HepG2 (cell line): Measurements from ENCODE around the gene ERMAP. TPM values are rescaled to one million over a fixed set of nuclear protein-coding genes. Genes with fewer than 3 reads are reported as not detected.
A peak's percentile ranks its signal among the peaks of the same experiment; 100 is the strongest.

Source experiments
- ATAC-seq: fragments of 200-7000 bp; cut with Tn5 transposase; 3 replicates; pipeline ENCODE4 v1.9.1; 2020; ENCODE audit warnings: mild to moderate bottlenecking, moderate library complexity
- BruUV-seq: library from RNA; stranded (reverse); fragments of 400-500 nt; replicated peaks from 2 replicates; lab custom pipeline; 2021; lab: Mats Ljungman, UMichigan
- CTCF ChIA-PET: fragments of 300-600 bp; formaldehyde crosslinking; extraction: SDS; loops from one replicate; lab custom pipeline; 2021; ENCODE audit warnings: low total read pairs, inconsistent platforms, low intra/inter-chr PET ratio; lab: Yijun Ruan, JAX
- POLR2A ChIA-PET: fragments of 350-600 bp; sonication (Branson Sonifier 250); formaldehyde crosslinking; loops from one replicate; lab custom pipeline; 2020; ENCODE audit warnings: antibody characterized with exemption, inconsistent platforms; lab: Yijun Ruan, JAX
- DNase-seq: peaks from one replicate; pipeline ENCODE4 v3.0.0-alpha.2; 2015; ENCODE audit warnings: low spot score
- FAIRE-seq: peaks from 3 replicates; lab custom pipeline; 2011; peaks lifted over from hg19 to GRCh38; lab: Jason Lieb, UNC
- H2AFZ ChIP-seq: one replicate; pipeline ENCODE4 v1.6.1; 2011; ENCODE audit warnings: low read length, inconsistent platforms
- H3K27ac ChIP-seq: fragments of 300-600 bp; 3 replicates; pipeline ENCODE4 v1.8.0; 2011; ENCODE audit warnings: mixed run types, mild to moderate bottlenecking, mixed read lengths, low read length, inconsistent platforms; ENCODE audit not compliant: insufficient read depth; ENCODE audit errors: extremely low read length
- H3K27me3 ChIP-seq, 2 experiments: fragments of 200-600 bp in 1 of 2; 2 replicates in 1 of 2; 3 replicates in 1 of 2; pipeline versions ENCODE4 v1.6.0 to v1.8.0; 2011; ENCODE audit warnings: low read length in 2 of 2, mild to moderate bottlenecking in 2 of 2, moderate library complexity in 2 of 2, inconsistent platforms in 1 of 2; ENCODE audit not compliant: insufficient read depth in 2 of 2, control insufficient read depth in 1 of 2
- H3K36me3 ChIP-seq, 2 experiments: fragments of 200-600 bp in 1 of 2; replicated peaks in 1 of 2; 2 replicates in 1 of 2; 3 replicates in 1 of 2; pipeline versions ENCODE4 v1.5.1 to v1.8.0; 2011; ENCODE audit warnings: low read length in 2 of 2, inconsistent platforms in 1 of 2; ENCODE audit not compliant: insufficient read depth in 2 of 2, control insufficient read depth in 1 of 2
- H3K4me1 ChIP-seq: 2 replicates; pipeline ENCODE4 v1.5.1; 2012; ENCODE audit warnings: low read length, inconsistent platforms; ENCODE audit not compliant: insufficient read depth
- H3K4me2 ChIP-seq: 2 replicates; pipeline ENCODE4 v1.6.0; 2011; ENCODE audit warnings: low read depth, low read length, inconsistent platforms
- H3K4me3 ChIP-seq, 3 experiments: fragments of 200-600 bp in 1 of 3; sonication (generic), shearing (Covaris generic) in 1 of 3; replicated peaks in 1 of 3; 2 replicates each; pipeline ENCODE4 v1.5.1; 2011 to 2016; ENCODE audit warnings: low read length in 3 of 3, inconsistent platforms in 2 of 3, low read depth in 2 of 3, mild to moderate bottlenecking in 2 of 3, control low read depth in 1 of 3, mixed read lengths in 1 of 3; ENCODE audit not compliant: insufficient read depth in 1 of 3
- H3K79me2 ChIP-seq: one replicate; pipeline ENCODE4 v1.6.1; 2011; ENCODE audit warnings: low read length, inconsistent platforms; ENCODE audit not compliant: insufficient read depth
- H3K9ac ChIP-seq: 2 replicates; pipeline ENCODE4 v1.6.0; 2011; ENCODE audit warnings: mild to moderate bottlenecking, low read depth, low read length, inconsistent platforms; ENCODE audit not compliant: insufficient read depth
- H3K9me3 ChIP-seq: 2 replicates; pipeline ENCODE4 v1.5.1; 2012; ENCODE audit warnings: mild to moderate bottlenecking, low read length
- H4K20me1 ChIP-seq: 2 replicates; pipeline ENCODE4 v1.6.0; 2011; ENCODE audit warnings: inconsistent platforms, mild to moderate bottlenecking, low read length, moderate library complexity; ENCODE audit not compliant: insufficient read depth
- BHLHE40 ChIP-seq: IDR thresholded peaks from 2 replicates; pipeline ENCODE4 v1.6.1; 2011; ENCODE audit warnings: low read length, improper control_type of control experiment
- EEA1 ChIP-seq: sonication (generic); formaldehyde crosslinking; IDR thresholded peaks from 2 replicates; pipeline ENCODE4 v1.5.1; 2020; ENCODE audit warnings: mild to moderate bottlenecking, missing genetic modification reagents, borderline replicate concordance
- NRL ChIP-seq: sonication (generic); formaldehyde crosslinking; IDR thresholded peaks from 2 replicates; pipeline ENCODE4 v1.5.0; 2020; ENCODE audit warnings: missing genetic modification reagents, mild to moderate bottlenecking, moderate library complexity, borderline replicate concordance
- TBX2 ChIP-seq: sonication (generic); formaldehyde crosslinking; IDR thresholded peaks from 2 replicates; pipeline ENCODE4 v1.5.0; 2020; ENCODE audit warnings: missing genetic modification reagents, mild to moderate bottlenecking, borderline replicate concordance
- ZNF20 ChIP-seq: sonication (generic); formaldehyde crosslinking; IDR thresholded peaks from 2 replicates; pipeline ENCODE4 v1.4.0; 2020; ENCODE audit warnings: mild to moderate bottlenecking, moderate library complexity, missing genetic modification reagents
- ZNF230 ChIP-seq: sonication (generic); formaldehyde crosslinking; IDR thresholded peaks from 2 replicates; pipeline ENCODE4 v1.4.0; 2020; ENCODE audit warnings: mild to moderate bottlenecking, missing genetic modification reagents
- ZNF746 ChIP-seq: sonication (generic); formaldehyde crosslinking; IDR thresholded peaks from 2 replicates; pipeline ENCODE4 v1.8.0; 2022; ENCODE audit warnings: mild to moderate bottlenecking, missing genetic modification reagents
- ZNF777 ChIP-seq: sonication (generic); formaldehyde crosslinking; IDR thresholded peaks from 2 replicates; pipeline ENCODE4 v1.4.0; 2020; ENCODE audit warnings: missing genetic modification reagents
- ZSCAN5A ChIP-seq: sonication (generic); formaldehyde crosslinking; IDR thresholded peaks from 2 replicates; pipeline ENCODE4 v1.8.0; 2022; ENCODE audit warnings: mild to moderate bottlenecking, missing genetic modification reagents, borderline replicate concordance
- WGBS: methylation state at CpG from one replicate; pipeline ENCODE4 v1.1.6; 2017; ENCODE audit warnings: low lambda C conversion rate; 5-methylcytosine and 5-hydroxymethylcytosine counted together
- in situ Hi-C: cut with HindIII; loops from 2 replicates; pipeline ENCODE4 v1.10.0; 2017; ENCODE audit warnings: low pct_unique_long_range_greater_than_20kb; ENCODE audit not compliant: extremely low pct_ligation_motif_present
- intact Hi-C: fragments of 100-400 bp; cut with micrococcal nuclease; formaldehyde crosslinking; loops from one replicate; pipeline ENCODE4 v1.10.0; 2022; ENCODE audit not compliant: unreplicated experiment
- polyA plus RNA-seq, 8 experiments: library from polyadenylated mRNA; depleted of rRNA in 3 of 8; stranded (reverse) in 7 of 8; unstranded in 1 of 8; fragments of >200 nt; fragmentation: Illumina TruSeq in 4 of 8; extraction: Trizol in 4 of 8; gene quantifications; 2 replicates each; pipeline versions ENCODE4 v1.2.1 to v1.2.3, GENCODE V29; 2011 to 2016; ENCODE audit warnings: low read depth in 4 of 8, missing spikeins in 1 of 8, mixed read lengths in 1 of 8; ENCODE audit not compliant: insufficient read depth in 1 of 8
- total RNA-seq, 5 experiments: library from RNA; depleted of rRNA; stranded (reverse); fragments of >200 nt; fragmentation: Illumina TruSeq; extraction: Trizol; gene quantifications; 2 replicates each; pipeline ENCODE4 v1.2.3, GENCODE V29; 2016; ENCODE audit warnings: low read depth in 1 of 5
- TF ChIP-seq, protein P1 (sequence below): sonication (generic); formaldehyde crosslinking; IDR thresholded peaks from 2 replicates; pipeline ENCODE4 v1.5.0; 2020; ENCODE audit warnings: mild to moderate bottlenecking, missing genetic modification reagents, borderline replicate concordance
- TF ChIP-seq, protein P2 (sequence below): sonication (generic); formaldehyde crosslinking; IDR thresholded peaks from 2 replicates; pipeline ENCODE4 v1.4.0; 2020; ENCODE audit warnings: mild to moderate bottlenecking, missing genetic modification reagents

The ERMAP gene
- total and polyA plus RNA-seq, 2 of the 13 experiments (the other 11 are each of a cell fraction or from before 2014, with no cell fraction given): 2.2 to 4.4 TPM

GRCh38 chr1:42846257-42847110, 29.6 kb downstream of the ERMAP start, which contains the start of gene ZNF691 (continued):
- TF ChIP-seq, protein P1, sequence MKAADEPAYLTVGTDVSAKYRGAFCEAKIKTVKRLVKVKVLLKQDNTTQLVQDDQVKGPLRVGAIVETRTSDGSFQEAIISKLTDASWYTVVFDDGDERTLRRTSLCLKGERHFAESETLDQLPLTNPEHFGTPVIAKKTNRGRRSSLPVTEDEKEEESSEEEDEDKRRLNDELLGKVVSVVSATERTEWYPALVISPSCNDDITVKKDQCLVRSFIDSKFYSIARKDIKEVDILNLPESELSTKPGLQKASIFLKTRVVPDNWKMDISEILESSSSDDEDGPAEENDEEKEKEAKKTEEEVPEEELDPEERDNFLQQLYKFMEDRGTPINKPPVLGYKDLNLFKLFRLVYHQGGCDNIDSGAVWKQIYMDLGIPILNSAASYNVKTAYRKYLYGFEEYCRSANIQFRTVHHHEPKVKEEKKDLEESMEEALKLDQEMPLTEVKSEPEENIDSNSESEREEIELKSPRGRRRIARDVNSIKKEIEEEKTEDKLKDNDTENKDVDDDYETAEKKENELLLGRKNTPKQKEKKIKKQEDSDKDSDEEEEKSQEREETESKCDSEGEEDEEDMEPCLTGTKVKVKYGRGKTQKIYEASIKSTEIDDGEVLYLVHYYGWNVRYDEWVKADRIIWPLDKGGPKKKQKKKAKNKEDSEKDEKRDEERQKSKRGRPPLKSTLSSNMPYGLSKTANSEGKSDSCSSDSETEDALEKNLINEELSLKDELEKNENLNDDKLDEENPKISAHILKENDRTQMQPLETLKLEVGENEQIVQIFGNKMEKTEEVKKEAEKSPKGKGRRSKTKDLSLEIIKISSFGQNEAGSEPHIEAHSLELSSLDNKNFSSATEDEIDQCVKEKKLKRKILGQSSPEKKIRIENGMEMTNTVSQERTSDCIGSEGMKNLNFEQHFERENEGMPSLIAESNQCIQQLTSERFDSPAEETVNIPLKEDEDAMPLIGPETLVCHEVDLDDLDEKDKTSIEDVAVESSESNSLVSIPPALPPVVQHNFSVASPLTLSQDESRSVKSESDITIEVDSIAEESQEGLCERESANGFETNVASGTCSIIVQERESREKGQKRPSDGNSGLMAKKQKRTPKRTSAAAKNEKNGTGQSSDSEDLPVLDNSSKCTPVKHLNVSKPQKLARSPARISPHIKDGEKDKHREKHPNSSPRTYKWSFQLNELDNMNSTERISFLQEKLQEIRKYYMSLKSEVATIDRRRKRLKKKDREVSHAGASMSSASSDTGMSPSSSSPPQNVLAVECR (CRISPR knock-in tag): peak; percentile 74; the same call in 1 of the 2 replicates
- 0 out of 2 replicates have a peak, but pooled peaks have one; percentile 6 for TF ChIP-seq BHLHE40

DNA sequence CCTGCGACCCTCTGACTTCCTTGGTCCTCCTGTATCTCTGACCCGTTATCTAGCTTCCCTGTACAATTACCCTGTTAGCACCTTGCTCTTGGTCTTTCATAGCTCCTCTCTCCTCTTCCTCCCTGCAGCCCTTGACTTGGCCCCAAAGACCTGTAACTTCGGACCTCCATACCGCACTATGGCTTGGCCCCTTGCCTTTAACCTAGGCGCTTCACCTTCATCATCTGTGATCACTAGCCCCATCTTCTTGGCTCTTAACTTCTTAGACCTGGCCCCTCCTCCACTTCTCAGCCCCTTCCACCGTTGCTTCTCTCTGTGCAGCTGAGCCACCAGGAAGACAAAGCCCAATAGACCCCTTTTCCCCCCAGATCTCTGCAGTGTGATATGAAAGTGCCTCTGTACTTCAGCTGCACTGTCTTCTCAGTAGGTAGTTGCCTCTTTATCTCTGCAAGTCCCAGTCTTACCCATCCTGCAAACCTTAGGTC, 30.2 kb downstream of the ERMAP start:
- Histone ChIP-seq H3K4me3 (peak overlapping the region; percentile 85 to 97 (median 95)), H4K20me1 (no peaks in the 10 kb centered on the region), H3K36me3 (peaks cover 2 to 21% of the 10 kb centered on the region in 2 experiments; a peak in 3 of 5 replicates), H3K9me3 (no peaks in the 10 kb centered on the region), H3K4me2 (peak overlapping the region; percentile 97), H3K9ac (peak overlapping the region; percentile 91), H3K79me2 (peaks cover 19% of the 10 kb centered on the region), H3K27ac (peak overlapping the region; percentile 85), H3K4me1 (peaks cover 24% of the 10 kb centered on the region), H2AFZ (no peak overlapping the region), H3K27me3 (no peaks in the 10 kb centered on the region; a peak in 1 of 5 replicates)
- intact Hi-C loops (loop anchor here (2.0 kb wide), 1 partner anchor 80 kb away; the partner anchor contains the start of genes C1orf50 and P3H1), in situ Hi-C loops (loop anchor here (5.0 kb wide), 1 partner anchor 55 kb away; no protein-coding TSS in a partner anchor)
- DNase-seq: no peak
- POLR2A ChIA-PET: interaction anchor here (0.8 to 2.8 kb wide), 12 partner anchors 9 to 273 kb away, joined by 3 to 37 read pairs (median 7); partner anchors contain the start of genes C1orf50, ERMAP, P3H1 and SVBP
- WGBS: under 1% methylated on average over 6 of the region's 6 CpGs
- peak; percentile 34 for ATAC-seq
- no TSS peak for BruUV-seq
- CTCF ChIA-PET: no interaction called here
- no peak for FAIRE-seq
- TF ChIP-seq ZNF20 (CRISPR knock-in tag) (0 out of 2 replicates have a peak, but pooled peaks have one; percentile 55), ZSCAN5A (CRISPR knock-in tag) (no peak), ZNF746 (CRISPR knock-in tag) (0 out of 2 replicates have a peak, but pooled peaks have one; percentile 2), NRL (0 out of 2 replicates have a peak, but pooled peaks have one; percentile 7), ZNF230 (no peak), TBX2 (CRISPR knock-in tag) (no peak), ZNF777 (CRISPR knock-in tag) (no peak), EEA1 (CRISPR knock-in tag) (no peak)
- TF ChIP-seq, protein P2, sequence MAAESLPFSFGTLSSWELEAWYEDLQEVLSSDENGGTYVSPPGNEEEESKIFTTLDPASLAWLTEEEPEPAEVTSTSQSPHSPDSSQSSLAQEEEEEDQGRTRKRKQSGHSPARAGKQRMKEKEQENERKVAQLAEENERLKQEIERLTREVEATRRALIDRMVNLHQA (CRISPR knock-in tag): no peak
